ENCODE measurements around the gene MKNK2.

The MKNK2 gene

DNA sequence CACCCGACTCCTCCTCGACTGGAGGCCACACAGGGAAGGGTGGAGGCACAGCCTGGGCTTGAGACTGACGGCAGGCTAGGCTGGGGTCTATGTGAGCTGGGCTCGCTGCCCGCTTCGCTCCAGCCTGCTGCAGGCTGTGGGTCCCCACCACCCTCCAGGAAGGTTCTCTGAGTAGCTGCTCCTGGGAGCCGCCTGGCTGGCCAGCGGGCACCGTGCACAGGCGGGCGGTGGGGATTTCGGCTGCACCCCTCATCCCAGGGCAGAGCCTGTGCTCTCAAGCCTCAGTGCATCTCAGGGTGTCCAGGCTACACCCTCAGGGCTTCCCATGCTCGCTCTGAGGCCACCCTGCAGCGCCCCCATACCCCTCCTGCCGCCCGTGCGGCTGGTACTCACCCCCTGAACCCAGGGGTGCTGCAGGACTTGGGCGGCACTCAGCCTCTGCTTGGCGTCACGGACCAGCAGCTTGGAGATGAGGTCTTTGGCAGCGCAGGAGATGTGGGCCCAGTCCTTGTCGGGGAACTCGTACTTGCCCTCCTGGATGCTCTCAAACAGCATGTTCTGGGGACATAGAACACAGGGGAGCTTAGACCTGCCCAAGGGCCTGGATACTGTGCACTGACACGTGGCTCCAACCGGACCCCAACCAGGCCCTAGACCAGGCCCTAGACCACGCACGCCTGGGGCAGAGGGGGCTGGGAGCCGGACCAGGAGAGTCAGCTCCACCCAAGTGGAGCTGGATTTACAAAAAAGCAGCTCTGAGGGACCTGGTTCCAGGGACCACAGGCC lies 10.2 kb downstream of the MKNK2 start:
- Histone ChIP-seq H3K4ac (ENCODE audit: low read depth, low read length) (no peak overlapping the region), H3K27me3 (ENCODE audit: insufficient read depth, low read length, poor library complexity) (no peaks in the 10 kb centered on the region), H3K36me3 (ENCODE audit: control insufficient read depth, insufficient read depth, low read length) (peaks cover 11% of the 10 kb centered on the region), H3K79me1 (ENCODE audit: low read length) (peaks cover 2% of the 10 kb centered on the region), H3K9ac (ENCODE audit: low read length) (no peak overlapping the region), H2AK5ac (ENCODE audit: low read length) (no peak overlapping the region), H3K23ac (ENCODE audit: low read length) (no peak overlapping the region), H2BK15ac (replicated peaks; ENCODE audit: low read depth) (no peak overlapping the region), H3K4me3 (ENCODE audit: low read length) (no peak overlapping the region), H2BK120ac (ENCODE audit: low read depth, low read length) (no peak overlapping the region), H3K79me2 (ENCODE audit: control insufficient read depth, insufficient read depth, low read length) (no peaks in the 10 kb centered on the region), H2BK5ac (ENCODE audit: low read length) (no peak overlapping the region), H3K4me2 (ENCODE audit: low read length) (no peak overlapping the region), H4K5ac (ENCODE audit: low read length) (no peak overlapping the region), H3K4me1 (ENCODE audit: control insufficient read depth, low read depth, low read length) (peaks cover 2% of the 10 kb centered on the region), H3K27ac (ENCODE audit: low read depth, low read length) (no peak overlapping the region), H3K18ac (ENCODE audit: low read length) (no peak overlapping the region), H4K8ac (ENCODE audit: low read depth, low read length) (no peak overlapping the region), H3K56ac (ENCODE audit: low read length) (no peak overlapping the region)
- no peak for DNase-seq
- WGBS (ENCODE audit: extremely low coverage, insufficient coverage, low lambda C conversion rate) = no CpG with 5 or more reads among the region's 28 CpGs

DNA sequence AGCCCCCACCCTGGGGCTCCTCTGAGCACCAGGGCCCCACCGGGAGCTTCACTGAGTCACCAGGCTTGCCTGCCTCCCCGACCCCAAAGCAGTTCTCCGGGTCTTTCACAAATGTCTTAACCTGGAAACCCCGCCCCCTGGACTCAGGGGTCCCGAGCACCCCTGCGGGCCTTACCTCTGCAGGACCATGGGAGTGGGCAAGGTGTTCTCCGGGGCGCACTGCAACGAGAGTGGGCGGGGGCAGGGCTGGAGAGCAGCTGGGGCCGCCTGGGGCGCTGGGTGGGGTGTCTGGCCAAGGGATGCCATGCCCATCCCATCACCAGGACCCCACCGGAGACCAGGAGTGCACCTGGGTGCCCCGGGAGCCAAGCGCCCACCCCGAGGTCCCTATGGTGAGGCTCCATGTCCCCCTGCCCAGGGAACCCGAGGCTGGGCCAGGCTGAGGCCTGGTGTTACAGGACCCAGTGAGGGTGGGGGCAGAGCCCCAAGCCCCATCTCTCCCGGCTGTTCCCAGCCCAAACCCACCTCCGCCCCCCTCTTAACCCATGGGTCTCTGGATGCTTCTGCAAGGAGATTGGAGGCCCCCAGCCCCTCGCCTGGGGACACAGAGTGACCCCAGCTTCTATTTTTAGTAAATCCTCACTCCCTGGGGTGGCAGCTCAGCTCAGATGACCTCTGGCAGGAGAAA lies 10.9 kb downstream of the MKNK2 start:
- H3K4me3 ChIP-seq (ENCODE audit: low read length) = no peak overlapping the region
- peaks cover 2% of the 10 kb centered on the region for H3K79me1 ChIP-seq (ENCODE audit: low read length)
- H2BK5ac ChIP-seq (ENCODE audit: low read length) = no peak overlapping the region
- no peak overlapping the region for H3K9ac ChIP-seq (ENCODE audit: low read length)
- peaks cover 2% of the 10 kb centered on the region for H3K4me1 ChIP-seq (ENCODE audit: control insufficient read depth, low read depth, low read length)
- no peak for DNase-seq
- no peak overlapping the region for H3K23ac ChIP-seq (ENCODE audit: low read length)
- no peak overlapping the region for H3K56ac ChIP-seq (ENCODE audit: low read length)
- no peak overlapping the region for H4K8ac ChIP-seq (ENCODE audit: low read depth, low read length)
- no peak overlapping the region for H2BK15ac ChIP-seq (replicated peaks; ENCODE audit: low read depth)
- WGBS (ENCODE audit: extremely low coverage, insufficient coverage, low lambda C conversion rate) = no CpG with 5 or more reads among the region's 20 CpGs
- no peak overlapping the region for H2BK120ac ChIP-seq (ENCODE audit: low read depth, low read length)
- no peaks in the 10 kb centered on the region for H3K79me2 ChIP-seq (ENCODE audit: control insufficient read depth, insufficient read depth, low read length)
- peaks cover 11% of the 10 kb centered on the region for H3K36me3 ChIP-seq (ENCODE audit: control insufficient read depth, insufficient read depth, low read length)
- no peak overlapping the region for H3K18ac ChIP-seq (ENCODE audit: low read length)
- H3K4me2 ChIP-seq (ENCODE audit: low read length) = no peak overlapping the region
- H3K4ac ChIP-seq (ENCODE audit: low read depth, low read length) = no peak overlapping the region
- H3K27me3 ChIP-seq (ENCODE audit: insufficient read depth, low read length, poor library complexity) = no peaks in the 10 kb centered on the region
- no peak overlapping the region for H3K27ac ChIP-seq (ENCODE audit: low read depth, low read length)
- no peak overlapping the region for H2AK5ac ChIP-seq (ENCODE audit: low read length)
- H4K5ac ChIP-seq (ENCODE audit: low read length) = no peak overlapping the region

DNA sequence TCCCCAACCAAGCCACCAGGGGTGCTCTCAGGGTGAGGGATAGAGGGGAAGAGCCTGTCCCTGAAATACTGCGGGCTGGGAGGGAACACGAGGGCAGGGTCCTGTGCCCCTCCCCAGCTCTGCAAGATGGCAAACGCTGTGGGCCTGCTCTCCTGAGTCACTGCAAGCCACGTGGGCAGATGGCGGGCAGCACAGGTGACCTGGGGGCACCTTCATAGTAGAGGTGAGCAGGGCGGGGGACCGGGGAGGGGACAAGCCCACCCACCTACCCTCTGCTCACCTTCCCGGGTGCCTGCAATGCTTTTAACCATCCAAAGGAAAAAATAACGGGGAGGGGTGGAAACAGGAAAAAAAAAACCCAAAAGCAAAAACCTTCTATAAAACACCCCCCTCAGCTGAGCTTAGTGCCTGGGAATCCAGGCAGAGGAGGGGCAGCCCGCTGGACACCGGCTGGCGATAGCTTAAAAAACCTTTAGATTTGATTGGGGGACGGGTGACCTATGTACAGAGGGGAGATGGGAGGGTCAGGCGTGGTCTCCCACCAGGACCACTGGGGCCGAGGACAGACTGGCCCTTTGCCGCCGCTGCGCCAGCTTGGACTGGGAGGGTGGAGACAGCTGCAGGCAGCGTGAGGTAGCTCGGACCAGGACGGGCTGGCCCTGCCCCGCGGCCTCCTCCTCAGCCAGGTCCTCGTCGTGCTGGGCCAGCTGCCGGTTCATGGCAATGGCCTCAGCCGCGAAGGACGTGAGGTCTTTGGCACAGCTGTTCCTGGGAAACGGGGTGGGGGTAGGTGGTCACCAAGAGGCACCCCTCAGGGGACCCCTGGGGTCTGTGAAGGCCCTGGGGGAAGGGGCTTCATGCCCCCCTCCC lies 11.7 kb downstream of the MKNK2 start:
- Histone ChIP-seq H3K23ac (ENCODE audit: low read length) (no peak overlapping the region), H2BK5ac (ENCODE audit: low read length) (no peak overlapping the region), H3K4me2 (ENCODE audit: low read length) (no peak overlapping the region), H4K5ac (ENCODE audit: low read length) (no peak overlapping the region), H3K27ac (ENCODE audit: low read depth, low read length) (no peak overlapping the region), H3K4me1 (ENCODE audit: control insufficient read depth, low read depth, low read length) (peaks cover 2% of the 10 kb centered on the region), H3K79me2 (ENCODE audit: control insufficient read depth, insufficient read depth, low read length) (no peaks in the 10 kb centered on the region), H3K79me1 (ENCODE audit: low read length) (peaks cover 2% of the 10 kb centered on the region), H3K36me3 (ENCODE audit: control insufficient read depth, insufficient read depth, low read length) (peaks cover 11% of the 10 kb centered on the region), H2BK15ac (replicated peaks; ENCODE audit: low read depth) (no peak overlapping the region), H3K9ac (ENCODE audit: low read length) (no peak overlapping the region), H3K27me3 (ENCODE audit: insufficient read depth, low read length, poor library complexity) (no peaks in the 10 kb centered on the region), H3K18ac (ENCODE audit: low read length) (no peak overlapping the region), H3K4me3 (ENCODE audit: low read length) (no peak overlapping the region), H2AK5ac (ENCODE audit: low read length) (no peak overlapping the region), H3K4ac (ENCODE audit: low read depth, low read length) (no peak overlapping the region), H2BK120ac (ENCODE audit: low read depth, low read length) (no peak overlapping the region), H4K8ac (ENCODE audit: low read depth, low read length) (no peak overlapping the region), H3K56ac (ENCODE audit: low read length) (no peak overlapping the region)
- WGBS (ENCODE audit: extremely low coverage, insufficient coverage, low lambda C conversion rate) = no CpG with 5 or more reads among the region's 30 CpGs
- no peak for DNase-seq

DNA sequence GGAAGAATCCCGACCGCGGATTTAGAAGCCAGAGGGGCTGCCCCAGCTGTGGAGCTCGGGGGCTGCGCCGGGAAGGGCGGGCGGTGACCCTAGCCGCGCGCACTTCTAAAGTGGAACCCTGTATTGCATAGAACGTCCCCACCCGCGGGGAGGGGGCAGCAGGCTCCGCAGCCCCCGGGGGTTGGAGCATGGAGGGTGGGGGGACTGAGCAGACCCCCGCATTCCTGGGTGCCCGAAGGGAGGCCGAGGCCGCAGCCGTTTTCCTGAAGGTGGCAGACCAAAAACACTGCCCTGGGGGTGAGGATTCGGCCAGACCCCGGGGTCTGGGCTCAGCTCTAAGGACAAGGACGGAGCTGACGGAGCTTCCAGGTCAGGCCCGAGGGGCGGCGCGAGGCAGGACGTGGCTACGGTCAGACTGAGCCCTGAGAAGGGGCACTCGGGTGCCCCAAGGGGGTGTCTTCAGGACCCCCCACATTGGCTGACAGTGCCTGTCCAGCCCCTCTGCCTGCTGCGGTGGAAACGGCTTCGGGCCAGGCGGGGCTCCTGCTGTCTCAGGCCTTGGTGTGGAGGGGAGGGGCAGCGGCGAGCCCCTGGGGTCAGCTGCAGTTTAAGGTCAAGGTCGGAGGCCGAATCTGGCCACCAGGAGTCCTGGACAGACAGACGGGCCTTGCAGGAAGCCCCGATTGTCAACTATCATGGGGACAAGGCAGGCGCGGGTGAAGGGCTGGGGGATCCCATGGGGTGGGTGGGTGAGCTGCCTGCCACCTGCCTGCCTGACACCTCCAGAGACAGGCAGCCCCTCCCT lies 12.6 kb downstream of the MKNK2 start:
- Histone ChIP-seq H2AK5ac (ENCODE audit: low read length) (no peak overlapping the region), H3K4me2 (ENCODE audit: low read length) (no peak overlapping the region), H3K4me3 (ENCODE audit: low read length) (no peak overlapping the region), H3K4me1 (ENCODE audit: control insufficient read depth, low read depth, low read length) (peaks cover 2% of the 10 kb centered on the region), H3K23ac (ENCODE audit: low read length) (no peak overlapping the region), H3K4ac (ENCODE audit: low read depth, low read length) (no peak overlapping the region), H2BK120ac (ENCODE audit: low read depth, low read length) (no peak overlapping the region), H3K27ac (ENCODE audit: low read depth, low read length) (no peak overlapping the region), H2BK15ac (replicated peaks; ENCODE audit: low read depth) (no peak overlapping the region), H3K79me2 (ENCODE audit: control insufficient read depth, insufficient read depth, low read length) (no peaks in the 10 kb centered on the region), H3K18ac (ENCODE audit: low read length) (no peak overlapping the region), H4K5ac (ENCODE audit: low read length) (no peak overlapping the region), H3K36me3 (ENCODE audit: control insufficient read depth, insufficient read depth, low read length) (peaks cover 11% of the 10 kb centered on the region), H3K79me1 (ENCODE audit: low read length) (peaks cover 2% of the 10 kb centered on the region), H3K27me3 (ENCODE audit: insufficient read depth, low read length, poor library complexity) (no peaks in the 10 kb centered on the region), H4K8ac (ENCODE audit: low read depth, low read length) (no peak overlapping the region), H3K9ac (ENCODE audit: low read length) (no peak overlapping the region), H2BK5ac (ENCODE audit: low read length) (no peak overlapping the region), H3K56ac (ENCODE audit: low read length) (no peak overlapping the region)
- no CpG with 5 or more reads among the region's 44 CpGs for WGBS (ENCODE audit: extremely low coverage, insufficient coverage, low lambda C conversion rate)
- no peak for DNase-seq

DNA sequence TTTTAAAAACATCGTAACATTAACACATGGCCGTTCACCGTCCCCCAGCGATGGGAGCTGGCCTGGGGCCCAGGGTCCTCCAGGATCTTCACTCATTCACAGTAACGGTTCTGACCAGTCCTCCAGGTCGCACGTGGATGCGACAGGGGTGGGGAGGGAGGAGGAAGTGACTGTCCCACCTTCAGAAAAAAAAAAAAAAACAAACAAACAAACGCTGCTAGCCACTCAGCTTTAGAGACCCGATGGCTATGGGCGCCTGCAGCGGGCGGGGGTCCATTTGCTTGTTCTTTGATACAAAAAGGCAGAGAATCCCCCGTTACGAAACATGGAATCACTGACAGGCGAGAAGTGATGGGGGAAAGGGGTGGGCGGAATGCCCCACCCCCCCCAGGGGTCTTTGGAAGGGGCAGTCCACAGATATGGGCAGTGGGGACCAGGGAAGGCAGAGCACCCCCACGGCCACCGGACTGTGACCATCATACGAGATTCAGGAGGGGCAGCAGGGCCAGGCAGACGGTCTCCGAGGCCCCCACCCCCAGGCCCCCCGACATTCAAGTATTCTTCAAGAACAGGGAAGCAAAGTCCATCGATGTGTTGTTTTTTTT lies 13.3 kb downstream of the MKNK2 start:
- Histone ChIP-seq H3K4me2 (ENCODE audit: low read length) (no peak overlapping the region), H3K36me3 (ENCODE audit: control insufficient read depth, insufficient read depth, low read length) (peaks cover 11% of the 10 kb centered on the region), H2AK5ac (ENCODE audit: low read length) (no peak overlapping the region), H3K27me3 (ENCODE audit: insufficient read depth, low read length, poor library complexity) (no peaks in the 10 kb centered on the region), H3K4me1 (ENCODE audit: control insufficient read depth, low read depth, low read length) (peaks cover 2% of the 10 kb centered on the region), H3K27ac (ENCODE audit: low read depth, low read length) (no peak overlapping the region), H3K23ac (ENCODE audit: low read length) (no peak overlapping the region), H3K9ac (ENCODE audit: low read length) (no peak overlapping the region), H3K79me2 (ENCODE audit: control insufficient read depth, insufficient read depth, low read length) (no peaks in the 10 kb centered on the region), H4K5ac (ENCODE audit: low read length) (no peak overlapping the region), H3K18ac (ENCODE audit: low read length) (no peak overlapping the region), H2BK15ac (replicated peaks; ENCODE audit: low read depth) (no peak overlapping the region), H3K4me3 (ENCODE audit: low read length) (no peak overlapping the region), H2BK120ac (ENCODE audit: low read depth, low read length) (no peak overlapping the region), H3K56ac (ENCODE audit: low read length) (no peak overlapping the region), H2BK5ac (ENCODE audit: low read length) (no peak overlapping the region), H3K79me1 (ENCODE audit: low read length) (peaks cover 2% of the 10 kb centered on the region), H3K4ac (ENCODE audit: low read depth, low read length) (no peak overlapping the region), H4K8ac (ENCODE audit: low read depth, low read length) (no peak overlapping the region)
- DNase-seq = no peak
- no CpG with 5 or more reads among the region's 24 CpGs for WGBS (ENCODE audit: extremely low coverage, insufficient coverage, low lambda C conversion rate)
